A673 (cell line): ENCODE results near the gene POU2F2. TPM values are rescaled to one million over a fixed set of nuclear protein-coding genes. Genes with fewer than 3 reads are reported as not detected.

ENCODE experiments used
- BruUV-seq: library from RNA; stranded (reverse); fragments of 400-500 nt; replicated peaks from 2 replicates; lab custom pipeline; 2021; lab: Mats Ljungman, UMichigan
- CTCF ChIA-PET: fragments of 300-600 bp; sonication (Branson Sonifier 250); formaldehyde crosslinking; loops from one replicate; lab custom pipeline; 2022; ENCODE audit warnings: antibody characterized with exemption; lab: Charles Lee
- POLR2A ChIA-PET: fragments of 300-600 bp; sonication (Branson Sonifier 250); formaldehyde crosslinking; loops from one replicate; lab custom pipeline; 2022; ENCODE audit warnings: antibody characterized with exemption; ENCODE audit not compliant: low non-redundant PET; lab: Charles Lee
- DNase-seq: peaks from one replicate; pipeline ENCODE4 v3.0.0-alpha.2; 2015; ENCODE audit warnings: low spot score
- H3K27ac ChIP-seq: fragments of 200-600 bp; sonication (generic); 2 replicates; pipeline ENCODE4 v1.5.1; 2016; ENCODE audit warnings: mixed run types, low read depth, mild to moderate bottlenecking, mixed read lengths, antibody characterized with exemption, low read length; ENCODE audit not compliant: poor library complexity, severe bottlenecking
- H3K27me3 ChIP-seq: fragments of 200-600 bp; sonication (generic); replicated peaks from 2 replicates; pipeline ENCODE4 v1.6.1; 2017; ENCODE audit warnings: mixed run types, low read depth, mild to moderate bottlenecking, mixed read lengths, antibody characterized with exemption, low read length; ENCODE audit not compliant: insufficient read depth, poor library complexity
- H3K36me3 ChIP-seq: fragments of 200-600 bp; sonication (generic); 2 replicates; pipeline ENCODE4 v1.6.1; 2016; ENCODE audit warnings: mixed run types, mild to moderate bottlenecking, mixed read lengths, antibody characterized with exemption, low read length; ENCODE audit not compliant: insufficient read depth, poor library complexity, severe bottlenecking
- H3K4me1 ChIP-seq: fragments of 200-600 bp; sonication (generic); 2 replicates; pipeline ENCODE4 v1.6.1; 2017; ENCODE audit warnings: mixed run types, mild to moderate bottlenecking, mixed read lengths, antibody characterized with exemption, low read length; ENCODE audit not compliant: insufficient read depth, poor library complexity, severe bottlenecking
- H3K4me3 ChIP-seq: fragments of 200-600 bp; sonication (generic); 2 replicates; pipeline ENCODE4 v1.5.1; 2016; ENCODE audit warnings: low read depth, mixed run types, mild to moderate bottlenecking, mixed read lengths, low read length; ENCODE audit not compliant: poor library complexity, severe bottlenecking
- H3K9me3 ChIP-seq: fragments of 200-600 bp; sonication (generic); 2 replicates; pipeline ENCODE4 v1.6.1; 2016; ENCODE audit warnings: mixed run types, low read depth, mild to moderate bottlenecking, mixed read lengths, antibody characterized with exemption, low read length; ENCODE audit not compliant: poor library complexity, severe bottlenecking
- CTCF ChIP-seq: fragments of 300-800, 200-600 bp; sonication (generic); conservative IDR thresholded peaks from 2 replicates; pipeline ENCODE4 v1.5.1; 2017; ENCODE audit warnings: low read depth, mild to moderate bottlenecking, antibody characterized with exemption, low read length, moderate library complexity, mixed read lengths
- EZH2 ChIP-seq: fragments of 200-600 bp; sonication (generic); IDR thresholded peaks from 2 replicates; pipeline ENCODE4 v1.6.1; 2017; ENCODE audit warnings: borderline replicate concordance, low read depth, mild to moderate bottlenecking, mixed read lengths, antibody characterized with exemption, low read length; ENCODE audit not compliant: poor library complexity, severe bottlenecking
- intact Hi-C: fragments of 100-400 bp; cut with micrococcal nuclease; formaldehyde crosslinking; loops from one replicate; pipeline ENCODE4 v1.10.0; 2022; ENCODE audit not compliant: unreplicated experiment
- total RNA-seq: library from RNA; stranded (reverse); gene quantifications from 2 replicates; pipeline ENCODE4 v1.2.3, GENCODE V29; 2021

The POU2F2 gene
- total RNA-seq, 1 experiment from 2014 or later: 2.5 TPM

DNA sequence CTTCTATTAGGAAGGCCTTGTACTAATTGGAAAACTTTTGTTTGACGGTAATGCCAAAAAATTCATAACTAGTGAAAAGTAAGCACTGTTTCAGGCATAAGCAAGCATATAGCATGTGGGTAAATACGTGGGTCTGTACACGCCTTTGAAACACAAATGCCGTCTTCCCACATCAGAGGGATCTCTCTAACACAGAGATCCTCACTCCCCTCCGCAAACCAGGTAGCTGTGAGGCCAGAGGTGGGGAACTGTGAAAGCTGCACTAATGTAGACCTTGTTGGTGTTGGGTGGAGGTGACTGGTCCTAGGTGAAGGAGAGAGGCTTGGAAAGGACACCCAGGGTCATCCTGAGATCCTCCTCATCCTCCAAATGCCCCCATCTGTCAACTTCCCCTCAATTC, 16.0 kb upstream of the POU2F2 start:
- H3K9me3 ChIP-seq: no peaks in the 10 kb centered on the region
- H3K36me3 ChIP-seq: no peaks in the 10 kb centered on the region
- peaks cover 16% of the 10 kb centered on the region for H3K27me3 ChIP-seq
- H3K27ac ChIP-seq: no peak overlapping the region
- no TSS peak for BruUV-seq
- H3K4me3 ChIP-seq: no peak overlapping the region
- no peak for TF ChIP-seq CTCF
- TF ChIP-seq EZH2: no peak
- CTCF ChIA-PET: interaction anchor here (0.7 kb wide), 1 partner anchor 380 kb away, joined by 3 read pairs; the partner anchor contains the start of gene CEACAM1
- intact Hi-C loops: no loop called here
- no peaks in the 10 kb centered on the region for H3K4me1 ChIP-seq
- POLR2A ChIA-PET: no interaction called here
- no peak for DNase-seq

DNA sequence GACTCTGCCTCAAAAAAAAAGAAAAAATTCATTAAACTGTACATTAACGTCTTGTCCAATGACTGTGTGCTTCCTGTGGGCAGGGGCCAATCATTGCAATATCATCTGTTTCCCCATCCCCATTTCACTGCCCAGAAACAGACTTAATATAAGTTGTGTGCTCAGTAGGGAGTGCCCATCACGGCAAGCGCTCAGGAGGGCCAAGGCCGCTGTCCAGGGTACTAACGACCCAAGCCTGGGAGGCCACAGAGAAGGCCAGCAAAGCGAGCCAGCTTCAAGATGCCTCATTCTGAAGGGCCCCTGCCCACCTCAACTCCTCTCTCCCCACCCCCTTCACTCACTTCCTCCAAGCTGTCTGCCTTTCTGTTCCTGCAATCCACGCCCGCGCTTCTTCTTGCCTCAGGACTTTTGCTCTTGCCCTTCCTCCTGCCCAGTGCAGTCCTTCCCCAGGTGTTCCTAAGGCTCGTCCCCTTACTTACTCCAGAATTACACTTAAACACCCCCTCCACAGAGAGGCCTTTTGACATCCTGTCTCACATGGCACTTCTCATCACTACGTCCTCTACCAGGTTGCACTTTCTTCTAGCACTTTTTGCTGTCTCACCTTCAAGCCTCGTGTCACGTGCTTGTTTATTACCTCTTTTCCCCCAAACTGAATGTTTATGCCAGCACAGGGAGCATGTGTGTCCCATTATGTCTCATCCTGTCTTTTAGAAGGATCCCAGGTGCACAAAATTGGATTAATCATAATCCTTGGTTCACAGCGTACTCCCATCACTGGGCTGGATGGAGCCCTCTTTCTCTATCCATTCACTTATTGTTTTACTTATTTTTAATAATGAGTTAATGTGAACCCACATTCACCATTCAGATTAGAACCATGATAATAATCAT, 11.3 kb upstream of the POU2F2 start:
- POLR2A ChIA-PET: no interaction called here
- Histone ChIP-seq H3K9me3 (no peaks in the 10 kb centered on the region), H3K27me3 (peaks cover 20% of the 10 kb centered on the region), H3K4me1 (no peaks in the 10 kb centered on the region), H3K4me3 (no peak overlapping the region), H3K36me3 (no peaks in the 10 kb centered on the region), H3K27ac (no peak overlapping the region)
- no peak for TF ChIP-seq CTCF
- no peak for TF ChIP-seq EZH2
- peak; percentile 25 for DNase-seq
- BruUV-seq: no TSS peak
- CTCF ChIA-PET: interaction anchor here (0.6 kb wide), 1 partner anchor 19 kb away, joined by 3 read pairs; no protein-coding TSS in a partner anchor
- intact Hi-C loops: no loop called here

GRCh38 chr19:42140125-42140754, 8.0 kb upstream of the POU2F2 start:
- POLR2A ChIA-PET: interaction anchor here (1.0 kb wide), 1 partner anchor 27 kb away, joined by 3 read pairs; no protein-coding TSS in a partner anchor
- no peak overlapping the region for H3K27ac ChIP-seq
- H3K9me3 ChIP-seq: no peaks in the 10 kb centered on the region
- H3K27me3 ChIP-seq: peaks cover 11% of the 10 kb centered on the region
- intact Hi-C loops: no loop called here
- no peaks in the 10 kb centered on the region for H3K36me3 ChIP-seq
- H3K4me1 ChIP-seq: no peaks in the 10 kb centered on the region
- no peak overlapping the region for H3K4me3 ChIP-seq
- no peak for TF ChIP-seq CTCF
- CTCF ChIA-PET: interaction anchor here (0.5 kb wide), 1 partner anchor 108 kb away, joined by 7 read pairs; no protein-coding TSS in a partner anchor
- BruUV-seq: no TSS peak
- peak; percentile 56 for DNase-seq
